ENCODE data around the gene TEX2.

The TEX2 gene

GRCh38 chr17:64099543-64099942 is 163.5 kb downstream of the TEX2 start:
- Histone ChIP-seq H3K27me3 (ENCODE audit: control insufficient read depth, insufficient read depth, low read length) (no peaks in the 10 kb centered on the region), H3K4me3 (ENCODE audit: low read depth, low read length) (no peak overlapping the region), H2AFZ (no peak overlapping the region), H3K4me1 (peaks cover 11% of the 10 kb centered on the region), H3K36me3 (ENCODE audit: control insufficient read depth, insufficient read depth, low read length) (no peaks in the 10 kb centered on the region), H3K9me3 (ENCODE audit: control insufficient read depth, low read length) (no peaks in the 10 kb centered on the region), H3K27ac (no peak overlapping the region), H3K4me2 (ENCODE audit: low read length) (no peak overlapping the region), H3K9ac (no peak overlapping the region), H3K79me2 (peaks cover 13% of the 10 kb centered on the region)
- TF ChIP-seq, protein P1, sequence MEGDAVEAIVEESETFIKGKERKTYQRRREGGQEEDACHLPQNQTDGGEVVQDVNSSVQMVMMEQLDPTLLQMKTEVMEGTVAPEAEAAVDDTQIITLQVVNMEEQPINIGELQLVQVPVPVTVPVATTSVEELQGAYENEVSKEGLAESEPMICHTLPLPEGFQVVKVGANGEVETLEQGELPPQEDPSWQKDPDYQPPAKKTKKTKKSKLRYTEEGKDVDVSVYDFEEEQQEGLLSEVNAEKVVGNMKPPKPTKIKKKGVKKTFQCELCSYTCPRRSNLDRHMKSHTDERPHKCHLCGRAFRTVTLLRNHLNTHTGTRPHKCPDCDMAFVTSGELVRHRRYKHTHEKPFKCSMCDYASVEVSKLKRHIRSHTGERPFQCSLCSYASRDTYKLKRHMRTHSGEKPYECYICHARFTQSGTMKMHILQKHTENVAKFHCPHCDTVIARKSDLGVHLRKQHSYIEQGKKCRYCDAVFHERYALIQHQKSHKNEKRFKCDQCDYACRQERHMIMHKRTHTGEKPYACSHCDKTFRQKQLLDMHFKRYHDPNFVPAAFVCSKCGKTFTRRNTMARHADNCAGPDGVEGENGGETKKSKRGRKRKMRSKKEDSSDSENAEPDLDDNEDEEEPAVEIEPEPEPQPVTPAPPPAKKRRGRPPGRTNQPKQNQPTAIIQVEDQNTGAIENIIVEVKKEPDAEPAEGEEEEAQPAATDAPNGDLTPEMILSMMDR (IDR thresholded peaks at IDR 0.05): no peak
